NK-92 (cell line): ENCODE data around the gene GNPNAT1.
"Not testable (repeated sequence)": the region's sequence is repeated elsewhere in the genome, so short reads cannot be mapped to it uniquely, and the experiment has no call there.

Experiments used
- DNase-seq: peaks from one replicate; lab custom pipeline; 2025; ENCODE audit not compliant: unreplicated experiment; lab: John Stamatoyannopoulos, UW

GNPNAT1 gene

DNA sequence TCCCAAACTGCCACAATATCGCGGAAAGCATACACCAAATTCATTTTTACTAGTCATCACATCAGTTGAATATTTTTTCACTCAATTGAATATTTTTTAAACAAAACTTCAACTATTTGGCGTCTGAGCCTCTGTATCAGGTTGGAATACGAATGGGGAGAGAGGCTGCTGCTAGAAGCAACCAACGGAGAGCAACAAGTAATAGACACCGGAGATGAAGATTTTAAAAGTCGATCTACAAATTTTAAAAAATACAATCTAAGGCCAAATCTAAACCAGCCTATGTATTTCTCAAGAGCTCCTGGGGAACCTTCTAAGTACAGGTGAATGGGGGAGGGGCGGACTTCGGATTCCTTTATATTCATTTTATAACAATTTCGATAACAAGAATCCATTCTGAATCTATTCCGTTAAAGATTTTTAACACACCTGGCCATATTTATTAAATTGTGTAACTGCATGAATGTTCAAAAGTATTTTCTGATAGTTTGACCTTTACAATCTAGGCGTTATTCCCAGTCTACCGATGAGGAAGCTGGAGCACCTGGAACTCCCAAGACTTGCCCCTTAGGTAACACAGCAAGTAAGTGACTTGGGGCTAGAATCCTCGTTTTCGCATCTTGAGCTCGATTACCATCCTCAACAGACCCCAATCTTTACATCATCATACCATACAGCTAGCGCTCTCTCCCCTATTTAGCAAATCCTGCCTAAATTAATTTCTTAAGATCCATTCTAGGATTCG lies 1.2 kb downstream of the GNPNAT1 start:
- DNase-seq = no peak

DNA sequence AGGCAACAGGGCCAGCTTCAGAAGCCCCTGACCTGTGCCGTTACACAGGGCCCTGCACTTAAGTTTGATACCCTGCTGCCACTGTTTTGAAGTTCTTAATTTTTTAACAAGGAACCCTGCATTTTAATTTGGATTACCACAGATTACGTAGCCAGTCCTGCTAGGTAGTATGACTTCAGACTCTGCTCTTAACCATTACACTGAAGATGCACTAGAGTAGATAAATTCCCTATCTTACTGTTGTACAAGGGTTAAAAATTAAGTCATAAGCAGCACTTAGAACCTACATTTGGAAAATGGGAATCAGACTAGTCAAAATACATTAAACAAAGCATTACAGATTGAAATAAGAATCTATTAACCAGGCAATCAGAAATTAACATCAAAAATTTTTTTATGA lies 2.3 kb downstream of the GNPNAT1 start:
- no peak for DNase-seq

DNA sequence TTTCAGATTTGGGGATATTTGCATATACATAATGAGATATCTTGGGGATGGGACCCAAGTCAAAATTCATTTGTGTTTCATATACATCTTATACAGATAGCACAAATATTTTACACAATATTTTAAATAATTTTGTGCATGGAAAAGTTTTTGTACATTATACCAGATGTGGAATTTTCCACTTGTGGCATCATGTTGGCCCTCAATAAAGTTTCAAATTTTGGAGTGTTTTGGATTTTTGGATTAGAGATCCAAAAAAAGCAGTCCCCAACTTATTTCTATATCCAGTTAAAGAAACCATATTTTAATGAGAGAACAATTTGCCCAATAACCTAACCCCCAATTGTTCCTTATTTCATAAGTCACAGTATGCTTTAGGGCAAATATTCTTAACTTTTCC lies 4.5 kb downstream of the GNPNAT1 start:
- DNase-seq = no peak

DNA sequence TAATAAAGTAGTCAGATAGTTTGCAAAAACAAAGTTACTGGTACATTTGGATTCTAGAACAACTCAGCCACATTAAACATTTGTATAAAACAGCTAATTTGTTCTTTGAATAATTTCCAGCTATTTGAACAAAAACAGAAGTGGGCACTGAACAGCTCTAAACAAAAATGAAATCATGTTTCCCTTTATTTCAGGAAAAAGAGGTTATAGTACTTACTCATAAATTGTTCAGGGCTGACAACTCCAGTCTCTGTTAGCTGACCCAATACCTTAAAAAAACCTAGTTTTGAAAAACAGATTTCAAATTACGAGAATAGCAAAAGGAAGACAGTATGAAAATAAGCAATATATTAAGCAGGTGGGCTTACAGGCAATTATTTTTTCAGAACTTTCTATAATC lies 8.2 kb downstream of the GNPNAT1 start:
- DNase-seq = no peak

DNA sequence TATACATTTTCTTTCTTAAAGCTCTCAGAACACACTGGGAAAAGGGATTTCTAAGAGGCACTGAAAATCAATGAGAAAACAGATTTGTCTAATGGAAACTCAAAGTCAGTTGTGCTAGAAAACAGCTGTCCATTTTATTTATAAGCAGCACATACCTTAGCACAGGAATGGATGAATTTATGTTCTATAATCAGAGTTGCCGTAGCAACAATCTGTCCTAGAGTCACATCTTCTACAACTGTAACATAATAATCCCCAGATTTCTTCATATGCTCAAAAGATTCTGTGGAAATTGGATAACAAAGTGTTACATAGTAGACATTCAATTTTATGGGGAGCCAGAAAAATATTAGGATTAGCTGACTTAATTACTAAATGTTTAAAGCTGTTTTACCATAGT lies 9.8 kb downstream of the GNPNAT1 start:
- DNase-seq = no peak

DNA sequence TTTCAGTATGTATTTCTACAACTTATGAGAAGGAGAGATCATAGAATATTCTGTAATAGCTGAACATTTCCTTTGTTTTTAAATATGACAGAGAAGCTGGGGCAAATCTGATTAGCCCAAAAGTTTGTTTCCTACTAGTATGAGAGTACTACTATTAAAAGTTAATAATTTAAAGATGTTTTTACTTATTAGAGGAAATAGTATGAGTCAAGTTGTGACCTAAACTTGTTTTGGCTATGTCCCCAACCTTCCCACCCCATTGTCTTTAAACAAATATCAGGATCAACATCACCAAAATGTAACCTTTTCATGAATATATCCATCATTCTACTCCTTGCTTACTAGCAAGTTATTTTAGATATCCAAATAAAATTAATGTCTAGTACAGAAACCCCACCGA lies 10.5 kb downstream of the GNPNAT1 start:
- no peak for DNase-seq

DNA sequence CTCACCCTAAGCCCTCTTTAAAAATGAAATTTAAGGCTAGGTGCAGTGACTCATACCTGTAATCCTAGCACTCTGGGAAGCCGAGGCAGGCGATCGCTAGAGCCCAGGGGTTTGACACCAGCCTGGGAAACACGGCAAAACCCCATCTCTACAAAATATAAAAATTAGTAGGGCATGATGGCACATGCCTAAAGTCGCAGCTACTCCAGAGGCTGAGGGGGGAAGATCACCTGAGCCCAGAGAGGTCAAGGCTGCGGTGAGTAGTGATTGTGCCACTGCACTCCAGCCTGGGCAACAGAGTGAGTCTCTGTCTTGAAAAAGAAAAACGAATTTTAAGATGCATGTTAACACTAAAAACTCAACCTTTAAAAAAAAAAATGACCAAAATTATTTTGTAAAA lies 12.7 kb downstream of the GNPNAT1 start:
- DNase-seq = no peak

DNA sequence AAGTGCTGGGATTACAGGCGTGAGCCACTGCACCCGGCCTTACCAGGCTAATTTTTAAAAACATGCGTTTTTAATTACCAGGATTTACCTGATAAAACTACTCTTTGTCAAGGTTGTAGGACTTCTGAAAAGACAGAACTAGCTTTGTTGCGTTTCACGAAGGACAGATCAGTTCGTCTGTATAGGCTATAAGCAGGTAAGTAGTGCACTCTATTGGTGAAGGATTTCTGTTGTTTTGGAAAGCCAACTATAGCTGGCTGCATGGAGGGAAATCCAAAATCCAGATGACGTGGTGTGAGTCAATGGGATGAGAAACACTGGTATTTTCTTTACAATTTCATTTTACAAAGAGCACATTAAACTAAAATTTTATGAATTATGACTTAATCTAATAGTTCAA lies 14.6 kb downstream of the GNPNAT1 start:
- DNase-seq = no peak

DNA sequence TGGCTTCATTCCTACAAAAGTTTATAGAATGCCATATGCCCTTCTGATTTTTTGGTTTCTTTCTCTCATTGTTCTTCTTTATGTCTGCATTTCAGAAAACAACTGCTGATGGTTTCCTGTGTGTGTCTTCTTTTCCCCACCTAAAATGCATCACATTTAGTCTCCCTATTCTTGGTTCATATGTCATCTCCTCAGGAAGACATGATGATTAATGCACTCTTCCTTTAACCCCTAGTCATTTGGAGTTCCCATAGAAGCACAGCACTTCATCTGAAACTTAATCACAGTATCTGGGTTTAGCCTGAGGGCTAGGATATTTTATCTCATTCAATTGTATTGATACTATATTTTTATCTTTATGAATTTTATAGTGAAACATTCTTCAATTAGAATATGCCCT lies 21.5 kb downstream of the GNPNAT1 start:
- DNase-seq = no peak

DNA sequence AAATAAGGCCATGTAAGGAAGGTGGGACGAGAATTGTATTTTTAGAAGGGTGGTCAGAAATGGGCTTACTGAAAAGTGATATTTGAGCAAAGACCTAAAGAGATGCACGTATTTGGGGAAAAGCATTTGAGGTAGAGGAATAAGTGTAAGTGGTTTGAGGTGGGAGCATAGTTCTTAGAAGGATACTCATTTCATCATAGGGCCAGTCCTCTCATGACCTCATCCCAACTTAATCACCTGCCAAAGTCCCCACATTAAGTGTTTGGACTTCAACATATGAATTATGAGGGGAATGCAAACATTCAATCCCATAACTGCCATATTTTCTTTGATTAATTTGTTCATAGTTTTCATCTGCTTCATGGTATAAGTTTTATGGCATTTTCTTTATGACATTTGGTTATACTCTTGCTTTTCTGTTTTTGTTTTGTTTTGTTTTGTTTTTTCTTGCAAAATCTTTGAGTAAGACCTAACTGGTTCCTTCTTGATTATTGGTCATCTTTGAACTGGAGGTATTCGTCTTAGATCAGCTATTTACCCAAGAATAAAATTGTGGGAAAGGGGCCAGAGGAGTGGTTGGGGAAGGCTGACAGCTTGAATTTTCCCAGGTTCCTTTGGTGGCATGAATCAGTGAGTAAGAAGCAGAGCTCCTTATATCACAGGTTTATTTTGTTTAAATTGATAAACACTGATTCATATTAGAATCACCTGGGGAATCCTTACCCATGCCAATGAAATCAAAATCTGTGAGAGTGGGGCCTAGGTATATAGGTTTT lies 24.2 kb downstream of the GNPNAT1 start:
- DNase-seq = no peak

DNA sequence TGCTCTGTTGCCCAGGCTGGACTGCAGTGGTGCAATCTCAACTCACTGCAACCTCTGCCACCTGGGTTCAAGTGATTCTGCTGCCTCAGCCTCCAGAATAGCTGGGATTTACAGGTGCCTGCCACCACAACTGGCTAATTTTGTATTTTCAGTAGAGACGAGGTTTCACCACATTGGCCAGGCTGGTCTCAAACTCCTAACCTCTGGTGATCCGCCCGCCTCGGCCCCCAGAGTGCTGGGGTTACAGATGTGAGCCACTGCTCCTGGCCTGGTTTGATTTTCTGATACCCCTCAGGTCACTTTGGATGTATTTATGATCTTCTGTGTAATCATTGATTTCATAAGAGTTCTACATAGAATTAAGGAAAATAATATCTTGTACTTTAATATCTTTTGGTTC lies 28.5 kb downstream of the GNPNAT1 start:
- DNase-seq = not testable (repeated sequence)

DNA sequence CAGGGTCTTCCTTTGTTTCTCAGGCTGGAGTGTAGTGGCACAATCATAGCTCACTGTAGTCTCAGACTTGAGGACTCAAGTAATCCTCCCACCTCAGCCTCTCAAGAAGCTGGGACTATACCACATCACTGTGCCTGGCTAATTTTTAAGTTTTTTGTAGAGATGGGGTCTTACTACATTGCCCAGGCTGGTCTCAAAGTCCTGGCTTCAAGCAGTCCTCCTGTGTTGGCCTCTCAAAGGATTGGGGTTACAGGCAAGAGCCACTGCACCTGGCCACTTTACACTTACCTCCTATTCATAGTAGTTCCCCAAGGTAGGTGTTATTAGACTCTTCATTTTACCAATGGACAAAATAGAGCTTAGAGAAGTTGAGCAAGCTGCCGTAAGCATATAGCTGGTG lies 32.3 kb downstream of the GNPNAT1 start:
- no peak for DNase-seq

DNA sequence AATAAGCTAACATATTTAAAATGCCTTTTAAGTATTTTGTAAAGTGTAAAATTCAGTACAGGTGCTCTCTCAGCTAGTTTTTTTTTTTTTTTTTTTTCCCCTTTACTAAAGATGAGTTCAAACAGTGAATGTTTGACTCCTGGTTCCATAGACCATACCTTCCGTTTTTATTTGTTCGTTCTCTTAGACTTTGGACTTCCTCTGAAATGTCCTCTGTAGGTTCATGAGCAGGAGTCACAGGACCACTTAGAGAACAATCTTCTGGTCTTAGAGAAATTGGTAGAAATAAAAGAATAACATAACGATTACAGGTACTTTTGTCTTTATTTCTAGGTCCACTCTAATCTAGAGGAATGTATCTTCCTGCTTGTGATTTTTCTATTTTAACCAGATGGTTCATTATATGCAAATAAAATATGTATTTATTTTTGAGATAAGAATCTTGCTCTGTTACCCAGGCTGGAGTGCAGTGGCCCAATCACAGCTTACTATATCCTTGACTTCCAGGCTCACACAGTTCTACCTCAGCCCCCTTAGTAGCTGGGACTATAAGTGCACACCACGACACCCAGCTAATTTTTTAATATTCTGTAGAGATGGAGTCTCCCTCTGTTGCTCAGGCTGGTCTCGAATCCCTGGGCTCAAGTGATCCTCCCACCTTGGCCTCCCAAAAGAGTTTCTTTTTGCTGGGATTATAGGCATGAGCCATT lies 35.6 kb downstream of the GNPNAT1 start:
- no peak for DNase-seq

DNA sequence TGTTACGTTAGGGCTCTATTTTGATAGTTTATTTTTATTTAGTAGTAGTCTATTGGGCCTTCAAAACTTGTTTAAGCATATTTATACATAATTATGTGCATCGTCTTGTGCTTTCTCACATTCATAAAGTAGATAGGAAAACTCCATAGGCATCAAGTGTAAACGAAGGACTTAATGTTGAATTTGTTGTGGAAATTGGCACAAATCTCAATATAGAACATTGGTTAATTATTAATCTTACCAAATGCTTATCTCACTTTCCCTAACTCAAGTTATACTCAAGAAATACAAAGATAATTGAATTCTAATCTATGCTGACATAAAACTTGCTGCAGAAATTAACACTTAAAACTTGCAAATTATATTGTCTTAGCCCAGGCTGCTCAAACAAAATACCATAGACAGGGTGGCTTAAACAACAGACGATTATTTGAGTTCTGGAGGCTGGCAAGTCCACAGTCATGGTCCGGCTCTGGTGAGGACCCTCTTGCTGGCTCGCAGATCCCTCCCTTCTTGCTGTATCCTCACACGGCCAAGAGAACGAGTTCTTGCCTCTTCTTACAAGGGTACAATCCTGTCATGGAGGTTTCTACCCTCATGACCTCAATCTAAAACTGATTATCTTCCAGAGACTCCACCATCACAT lies 42.6 kb downstream of the GNPNAT1 start:
- no peak for DNase-seq

DNA sequence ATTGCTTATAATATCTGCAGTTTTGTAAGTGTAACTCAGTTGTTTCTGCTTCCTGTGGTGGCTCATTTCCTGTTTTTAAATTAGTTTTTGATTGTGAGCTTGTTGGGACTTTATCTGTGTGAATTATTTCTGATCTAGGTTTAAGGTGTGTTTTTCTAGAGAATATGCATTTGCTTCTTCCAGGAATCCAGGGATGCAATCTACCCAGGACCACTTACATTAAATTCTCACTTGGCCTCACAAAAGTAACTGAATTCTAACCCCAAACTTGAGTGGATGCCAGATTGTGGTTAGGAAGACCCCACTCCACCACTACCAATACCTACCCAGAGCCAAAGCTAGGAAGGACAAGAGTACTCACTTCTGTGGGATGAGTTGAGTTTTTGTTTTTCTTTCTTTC lies 49.5 kb downstream of the GNPNAT1 start:
- no peak for DNase-seq

DNA sequence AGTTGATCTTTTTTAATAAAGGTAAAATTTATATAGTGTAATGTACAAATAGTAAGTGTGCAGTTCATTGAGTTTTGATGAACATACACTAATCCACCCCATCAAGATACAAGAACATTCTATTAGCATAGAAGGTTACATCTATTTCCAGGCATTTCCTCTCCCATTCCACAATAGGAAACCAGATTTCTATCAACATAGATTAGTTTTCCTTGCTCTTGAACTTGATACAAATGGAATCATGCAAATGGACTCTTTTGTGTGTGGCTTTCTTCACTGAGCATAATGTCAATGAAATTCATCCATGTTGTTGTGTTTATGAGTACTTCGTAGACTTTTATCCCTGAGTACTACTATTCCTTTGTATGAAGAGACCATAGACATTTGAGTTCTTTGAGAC lies 50.7 kb downstream of the GNPNAT1 start:
- DNase-seq = no peak

DNA sequence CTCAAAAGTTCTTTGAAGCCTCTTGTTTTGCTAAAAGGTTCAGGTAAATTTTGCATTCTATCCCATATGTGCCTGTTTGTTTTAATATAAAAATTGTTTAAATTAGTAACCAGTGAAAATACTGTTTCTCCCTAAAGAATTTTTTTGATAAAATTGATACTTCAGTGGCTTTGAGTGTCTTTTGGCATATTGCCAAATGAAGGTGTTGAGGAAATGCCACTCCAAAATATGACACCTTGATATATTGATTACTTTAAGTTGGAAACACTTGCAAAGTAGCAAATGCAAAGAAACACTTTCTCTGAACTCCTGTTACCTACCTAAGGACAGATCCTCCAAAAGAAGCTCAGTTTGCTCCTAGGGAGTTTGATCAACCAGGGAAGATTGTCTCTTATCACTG lies 53.0 kb downstream of the GNPNAT1 start:
- DNase-seq = no peak

DNA sequence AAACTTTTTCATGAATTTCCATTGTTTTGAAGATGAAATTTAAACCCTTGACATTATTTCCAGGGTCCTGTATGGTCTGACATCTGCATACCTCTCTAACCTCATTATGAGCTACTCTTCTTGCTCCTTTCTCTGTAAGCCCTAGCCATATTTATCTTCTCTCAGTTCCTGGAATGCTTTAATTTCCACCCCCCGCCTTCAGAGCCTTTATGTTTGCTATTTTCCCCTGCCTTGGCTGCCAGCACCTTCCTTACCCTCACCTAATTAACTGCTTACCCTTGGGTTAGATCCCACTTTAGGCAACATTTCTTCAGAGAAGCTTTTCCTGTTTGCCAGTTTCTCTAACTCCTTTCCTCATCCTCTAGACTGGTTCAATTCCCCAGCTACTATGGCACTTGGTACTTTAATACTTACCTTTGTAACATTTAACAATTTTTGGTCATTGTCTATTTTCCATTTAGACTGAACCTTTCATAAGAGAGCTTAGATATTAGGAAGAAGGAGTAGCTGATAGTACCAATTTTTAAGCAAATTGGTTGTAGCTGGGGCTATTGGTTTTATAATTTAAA lies 55.4 kb downstream of the GNPNAT1 start:
- no peak for DNase-seq

DNA sequence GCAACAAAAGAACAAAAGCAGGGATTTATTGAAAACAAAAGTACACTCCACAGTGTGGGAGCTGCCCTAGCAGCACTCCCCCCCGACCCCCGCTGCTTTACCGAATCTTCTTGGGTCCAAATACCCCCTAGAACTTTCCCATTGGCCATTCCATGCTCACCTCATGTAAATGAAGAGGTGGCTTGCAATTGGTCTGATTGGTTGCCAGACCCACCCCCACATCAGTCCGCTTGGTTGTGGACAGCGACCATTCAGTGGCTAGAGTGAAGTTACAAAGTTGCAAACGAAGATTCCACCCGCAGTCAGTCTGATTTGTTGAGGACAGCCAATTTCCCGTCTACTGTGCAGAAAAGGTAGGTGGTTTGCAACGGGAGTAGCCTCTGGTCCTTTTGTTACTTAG lies 57.6 kb downstream of the GNPNAT1 start:
- DNase-seq = no peak

DNA sequence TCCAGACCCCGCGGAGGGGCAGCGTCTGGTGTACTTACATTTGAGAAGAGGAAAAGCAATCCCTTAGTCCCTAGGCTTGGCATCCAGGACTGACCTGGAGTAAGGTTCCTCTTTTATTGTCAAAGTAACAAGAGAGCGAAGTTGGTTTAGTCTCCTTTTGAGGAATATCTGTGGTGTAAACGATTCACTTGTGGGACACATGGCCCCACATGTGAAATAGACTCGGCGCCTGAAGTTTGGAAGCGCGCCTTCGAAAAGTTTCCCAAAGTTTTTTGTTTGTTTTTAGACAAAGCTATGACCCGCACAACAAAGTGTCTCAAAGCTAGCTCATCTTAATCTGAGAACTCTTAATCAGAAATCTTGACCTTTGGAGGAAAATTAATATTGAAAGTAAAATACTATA lies 60.7 kb downstream of the GNPNAT1 start:
- DNase-seq = no peak
